HepG2 (cell line): ENCODE measurements around the gene COMMD4. TPM values are rescaled to one million over a fixed set of nuclear protein-coding genes. Genes with fewer than 3 reads are reported as not detected.

ENCODE experiments used
- EZH2 ChIP-seq: conservative IDR thresholded peaks from 2 replicates; pipeline ENCODE4 v1.6.1; 2012; ENCODE audit warnings: mild to moderate bottlenecking, low read depth, low read length, moderate library complexity
- GPN1 ChIP-seq: sonication (generic); formaldehyde crosslinking; IDR thresholded peaks from 2 replicates; pipeline ENCODE4 v1.5.1; 2020; ENCODE audit warnings: missing genetic modification reagents, borderline replicate concordance
- HNF1B ChIP-seq: sonication (generic); formaldehyde crosslinking; IDR thresholded peaks from 2 replicates; pipeline ENCODE4 v1.5.1; 2020; ENCODE audit warnings: mild to moderate bottlenecking, moderate library complexity, missing genetic modification reagents
- HNRNPLL ChIP-seq: fragments of 200-400 bp; formaldehyde crosslinking; IDR thresholded peaks from 2 replicates; pipeline ENCODE4 v1.6.1; 2017; ENCODE audit warnings: mild to moderate bottlenecking, low read depth, low read length; ENCODE audit not compliant: poor library complexity, severe bottlenecking
- HOXA5 ChIP-seq: sonication (generic); formaldehyde crosslinking; IDR thresholded peaks from 2 replicates; pipeline ENCODE4 v1.4.0; 2020; ENCODE audit warnings: missing genetic modification reagents
- JUNB ChIP-seq: sonication (generic); formaldehyde crosslinking; IDR thresholded peaks from 2 replicates; pipeline ENCODE4 v1.8.0; 2022; ENCODE audit warnings: missing genetic modification reagents, mild to moderate bottlenecking, borderline replicate concordance
- MTERF4 ChIP-seq: sonication (generic); formaldehyde crosslinking; IDR thresholded peaks from 2 replicates; pipeline ENCODE4 v1.8.0; 2023; ENCODE audit warnings: mild to moderate bottlenecking, missing genetic modification reagents
- RBAK ChIP-seq: sonication (generic); formaldehyde crosslinking; IDR thresholded peaks from 2 replicates; pipeline ENCODE4 v1.5.1; 2020; ENCODE audit warnings: mild to moderate bottlenecking, missing genetic modification reagents
- RORA ChIP-seq: sonication (generic); formaldehyde crosslinking; IDR thresholded peaks from 2 replicates; pipeline ENCODE4 v1.5.0; 2020; ENCODE audit warnings: mild to moderate bottlenecking, missing genetic modification reagents, moderate library complexity
- ZBTB4 ChIP-seq: sonication (generic); formaldehyde crosslinking; IDR thresholded peaks from 2 replicates; pipeline ENCODE4 v1.4.0; 2020; ENCODE audit warnings: missing genetic modification reagents, mild to moderate bottlenecking, borderline replicate concordance
- ZBTB7A ChIP-seq: sonication (generic); formaldehyde crosslinking; IDR thresholded peaks from 2 replicates; pipeline ENCODE4 v1.8.0; 2022; ENCODE audit warnings: mild to moderate bottlenecking, missing genetic modification reagents
- ZFX ChIP-seq: sonication (generic); formaldehyde crosslinking; IDR thresholded peaks from 2 replicates; pipeline ENCODE4 v1.4.0; 2020; ENCODE audit warnings: mild to moderate bottlenecking, low read depth, missing genetic modification reagents, moderate library complexity
- ZIK1 ChIP-seq: sonication (generic); formaldehyde crosslinking; IDR thresholded peaks from 2 replicates; pipeline ENCODE4 v1.5.0; 2020; ENCODE audit warnings: mild to moderate bottlenecking, low read depth, missing genetic modification reagents, borderline replicate concordance
- ZKSCAN1 ChIP-seq: fragments of 150-350 bp; IDR thresholded peaks from 2 replicates; pipeline ENCODE4 v1.6.1; 2014; ENCODE audit warnings: low read length
- ZNF136 ChIP-seq: sonication (generic); formaldehyde crosslinking; IDR thresholded peaks from 2 replicates; pipeline ENCODE4 v1.8.1; 2022; ENCODE audit warnings: low read depth, mild to moderate bottlenecking, moderate library complexity, missing genetic modification reagents
- ZNF292 ChIP-seq: sonication (generic); formaldehyde crosslinking; IDR thresholded peaks from 2 replicates; pipeline ENCODE4 v1.8.1; 2022; ENCODE audit warnings: mild to moderate bottlenecking, low read depth, missing genetic modification reagents, borderline replicate concordance
- ZNF501 ChIP-seq: sonication (generic); formaldehyde crosslinking; IDR thresholded peaks from 2 replicates; pipeline ENCODE4 v1.5.1; 2020; ENCODE audit warnings: mild to moderate bottlenecking, moderate library complexity, missing genetic modification reagents
- ZNF510 ChIP-seq: sonication (generic); formaldehyde crosslinking; IDR thresholded peaks from 2 replicates; pipeline ENCODE4 v1.4.0; 2020; ENCODE audit warnings: low read depth, mild to moderate bottlenecking, missing genetic modification reagents
- ZNF766 ChIP-seq: sonication (generic); formaldehyde crosslinking; IDR thresholded peaks from 2 replicates; pipeline ENCODE4 v1.5.0; 2020; ENCODE audit warnings: missing genetic modification reagents, borderline replicate concordance
- ZNF768 ChIP-seq: sonication (generic); formaldehyde crosslinking; IDR thresholded peaks from 2 replicates; pipeline ENCODE4 v1.4.0; 2020; ENCODE audit warnings: missing genetic modification reagents
- polyA plus RNA-seq, 8 experiments: library from polyadenylated mRNA; depleted of rRNA in 3 of 8; stranded (reverse) in 7 of 8; unstranded in 1 of 8; fragments of >200 nt; fragmentation: Illumina TruSeq in 4 of 8; extraction: Trizol in 4 of 8; gene quantifications; 2 replicates each; pipeline versions ENCODE4 v1.2.1 to v1.2.3, GENCODE V29; 2011 to 2016; ENCODE audit warnings: low read depth in 4 of 8, missing spikeins in 1 of 8, mixed read lengths in 1 of 8; ENCODE audit not compliant: insufficient read depth in 1 of 8
- total RNA-seq, 5 experiments: library from RNA; depleted of rRNA; stranded (reverse); fragments of >200 nt; fragmentation: Illumina TruSeq; extraction: Trizol; gene quantifications; 2 replicates each; pipeline ENCODE4 v1.2.3, GENCODE V29; 2016; ENCODE audit warnings: low read depth in 1 of 5
- TF ChIP-seq, protein P1 (sequence below): sonication (generic); formaldehyde crosslinking; IDR thresholded peaks from 2 replicates; pipeline ENCODE4 v1.4.0; 2020; ENCODE audit warnings: missing genetic modification reagents
- TF ChIP-seq, protein P2 (sequence below): IDR thresholded peaks from 2 replicates; pipeline ENCODE4 v1.6.1; 2016

The COMMD4 gene
- total and polyA plus RNA-seq, 2 of the 13 experiments (the other 11 are each of a cell fraction or from before 2014, with no cell fraction given): 45.8 to 89.9 TPM

DNA sequence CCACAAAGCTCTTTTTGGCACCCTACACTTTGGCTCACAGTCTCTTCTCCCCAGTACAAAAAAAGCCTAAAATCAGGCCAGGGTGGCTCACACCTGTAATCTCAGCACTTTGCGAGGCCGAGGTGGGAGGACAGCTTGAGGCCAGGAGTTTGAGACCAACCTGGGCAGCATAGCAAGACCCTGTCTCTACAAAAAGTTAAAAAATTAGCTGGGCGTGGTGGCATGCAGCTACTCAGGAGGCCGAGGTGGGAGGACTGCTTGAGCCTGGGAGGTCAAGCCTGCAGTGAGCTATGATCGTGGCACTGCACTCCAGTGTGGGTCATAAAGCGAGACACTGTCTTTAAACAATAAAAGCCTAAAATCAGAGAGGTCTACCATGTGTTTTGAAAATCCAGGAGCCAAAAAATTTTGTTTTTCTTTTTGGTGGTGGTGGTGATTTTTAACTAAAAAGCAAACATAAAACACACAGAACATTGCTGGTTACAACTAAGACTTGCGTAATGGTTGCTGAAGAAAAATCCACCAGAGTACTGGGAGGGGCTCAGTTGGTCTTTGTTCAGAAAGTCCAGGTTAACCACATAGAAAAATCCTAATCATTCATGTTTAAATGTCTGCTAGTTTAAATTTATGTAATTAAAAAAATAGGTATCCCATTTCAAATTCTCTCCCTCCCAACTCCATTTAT lies 34.2 kb downstream of the COMMD4 start (continued):
- TF ChIP-seq ZNF768 (CRISPR knock-in tag): peak; percentile 71; the same call in 1 of the 2 replicates
- TF ChIP-seq ZNF501 (CRISPR knock-in tag): no peak
- TF ChIP-seq, protein P1, sequence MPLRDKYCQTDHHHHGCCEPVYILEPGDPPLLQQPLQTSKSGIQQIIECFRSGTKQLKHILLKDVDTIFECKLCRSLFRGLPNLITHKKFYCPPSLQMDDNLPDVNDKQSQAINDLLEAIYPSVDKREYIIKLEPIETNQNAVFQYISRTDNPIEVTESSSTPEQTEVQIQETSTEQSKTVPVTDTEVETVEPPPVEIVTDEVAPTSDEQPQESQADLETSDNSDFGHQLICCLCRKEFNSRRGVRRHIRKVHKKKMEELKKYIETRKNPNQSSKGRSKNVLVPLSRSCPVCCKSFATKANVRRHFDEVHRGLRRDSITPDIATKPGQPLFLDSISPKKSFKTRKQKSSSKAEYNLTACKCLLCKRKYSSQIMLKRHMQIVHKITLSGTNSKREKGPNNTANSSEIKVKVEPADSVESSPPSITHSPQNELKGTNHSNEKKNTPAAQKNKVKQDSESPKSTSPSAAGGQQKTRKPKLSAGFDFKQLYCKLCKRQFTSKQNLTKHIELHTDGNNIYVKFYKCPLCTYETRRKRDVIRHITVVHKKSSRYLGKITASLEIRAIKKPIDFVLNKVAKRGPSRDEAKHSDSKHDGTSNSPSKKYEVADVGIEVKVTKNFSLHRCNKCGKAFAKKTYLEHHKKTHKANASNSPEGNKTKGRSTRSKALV (CRISPR knock-in tag): no peak
- no peak for TF ChIP-seq ZNF136 (CRISPR knock-in tag)
- TF ChIP-seq HOXA5 (CRISPR knock-in tag): no peak
- no peak for TF ChIP-seq ZFX
- no peak for TF ChIP-seq ZNF766 (CRISPR knock-in tag)
- no peak for TF ChIP-seq RBAK (CRISPR knock-in tag)
- TF ChIP-seq GPN1: no peak
- no peak for TF ChIP-seq ZBTB4 (CRISPR knock-in tag)
- TF ChIP-seq ZNF292 (CRISPR knock-in tag): no peak
- TF ChIP-seq ZKSCAN1: no peak
- TF ChIP-seq HNF1B (CRISPR knock-in tag): no peak
- TF ChIP-seq RORA: no peak
- TF ChIP-seq ZNF510 (CRISPR knock-in tag): no peak
- no peak for TF ChIP-seq EZH2
- no peak for TF ChIP-seq MTERF4 (CRISPR knock-in tag)
- TF ChIP-seq ZIK1 (CRISPR knock-in tag): no peak
- no peak for TF ChIP-seq HNRNPLL
- TF ChIP-seq ZBTB7A (CRISPR knock-in tag): no peak
- TF ChIP-seq, protein P2, sequence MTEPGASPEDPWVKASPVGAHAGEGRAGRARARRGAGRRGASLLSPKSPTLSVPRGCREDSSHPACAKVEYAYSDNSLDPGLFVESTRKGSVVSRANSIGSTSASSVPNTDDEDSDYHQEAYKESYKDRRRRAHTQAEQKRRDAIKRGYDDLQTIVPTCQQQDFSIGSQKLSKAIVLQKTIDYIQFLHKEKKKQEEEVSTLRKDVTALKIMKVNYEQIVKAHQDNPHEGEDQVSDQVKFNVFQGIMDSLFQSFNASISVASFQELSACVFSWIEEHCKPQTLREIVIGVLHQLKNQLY: no peak
- TF ChIP-seq JUNB (CRISPR knock-in tag): no peak
